ENCODE measurements around the gene RAB1A. TPM values are rescaled to one million over a fixed set of nuclear protein-coding genes. Genes with fewer than 3 reads are reported as not detected.
"Not testable (repeated sequence)": the region's sequence is repeated elsewhere in the genome, so short reads cannot be mapped to it uniquely, and the experiment has no call there.

Gene RAB1A
- total RNA-seq, result 126 and 143 TPM in 2 replicates

DNA sequence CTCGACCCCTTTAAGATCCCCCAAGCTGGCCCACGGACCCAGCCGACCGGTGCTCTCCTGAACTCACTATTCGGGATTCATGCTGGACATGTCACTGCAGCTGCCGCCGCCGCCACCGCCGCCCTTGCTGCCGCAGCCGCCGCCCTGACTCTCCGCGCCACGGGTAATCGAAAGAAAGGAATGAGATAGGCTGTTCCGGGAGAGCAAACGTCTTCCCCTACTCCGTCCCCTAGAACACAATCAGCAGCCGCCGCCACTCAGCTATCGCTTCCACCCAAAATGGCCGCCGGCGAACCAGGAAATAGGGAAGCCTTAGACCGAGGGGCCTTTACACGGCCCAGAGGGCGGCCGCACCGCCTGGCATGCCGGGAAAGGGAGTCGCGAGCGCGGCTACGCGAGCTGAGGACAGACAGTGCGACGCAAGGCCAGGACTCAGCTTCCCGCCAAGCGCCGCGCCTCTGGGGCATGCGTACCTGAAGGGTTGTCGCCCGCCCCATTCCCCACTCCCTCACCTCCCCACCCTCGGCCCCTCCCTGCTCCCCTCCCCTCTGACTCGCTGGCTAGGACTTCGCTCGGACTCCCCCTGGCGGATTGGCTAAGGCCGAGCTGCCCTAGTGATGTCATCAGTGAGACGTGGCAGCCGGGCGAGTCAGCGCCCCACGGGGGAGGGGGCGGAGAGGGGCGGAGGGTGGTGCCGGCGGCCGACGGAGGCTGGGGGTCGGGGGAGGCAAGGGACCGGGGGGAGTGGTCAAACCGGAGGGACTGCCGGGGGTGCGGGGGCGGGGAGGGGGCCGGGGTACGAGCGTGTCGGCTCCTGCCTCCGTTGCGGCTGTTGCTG, at the start of gene RAB1A:
Gene RAB1A (minus strand): TSS at position 281 of the 838 bp plus-strand sequence. CDS start 191 bp downstream, at position 90.
- peak; percentile 91 for DNase-seq (ENCODE audit: extremely low read depth, low read depth, low spot score)

DNA sequence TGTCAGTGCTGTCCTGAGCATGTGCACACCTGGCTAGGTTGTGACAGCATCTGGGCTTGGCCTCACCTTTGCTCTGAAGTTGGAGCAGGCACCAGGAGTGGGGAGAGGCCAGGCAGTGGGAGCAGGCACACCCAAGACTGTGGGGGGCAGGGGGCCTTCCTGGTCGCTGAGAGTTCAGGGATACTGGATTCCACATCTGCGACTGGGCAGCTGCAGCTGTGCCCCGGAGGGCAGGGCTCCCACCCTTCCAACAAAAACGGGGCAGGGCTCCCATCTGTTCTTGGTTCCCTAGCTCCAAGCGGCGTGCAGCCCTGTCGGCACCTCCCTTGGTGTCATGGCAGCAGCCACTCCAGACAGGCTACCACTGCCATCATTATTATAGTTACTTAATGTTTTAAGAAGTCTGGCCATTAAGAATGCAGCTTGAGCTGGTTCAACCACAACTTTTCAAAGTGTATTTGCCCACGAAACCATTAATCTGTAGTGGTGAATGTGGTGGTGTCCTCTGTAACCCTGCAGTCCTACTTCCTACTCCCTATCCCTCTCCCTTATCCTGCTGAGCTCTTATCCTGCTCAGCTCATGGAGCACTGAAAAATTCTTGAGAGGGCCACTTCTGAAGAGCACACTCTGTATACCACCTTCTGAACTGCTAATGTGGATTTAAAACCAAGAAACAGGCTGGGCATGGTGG, 48.0 kb upstream of the RAB1A start:
- DNase-seq (ENCODE audit: extremely low read depth, low read depth, low spot score), result no peak

DNA sequence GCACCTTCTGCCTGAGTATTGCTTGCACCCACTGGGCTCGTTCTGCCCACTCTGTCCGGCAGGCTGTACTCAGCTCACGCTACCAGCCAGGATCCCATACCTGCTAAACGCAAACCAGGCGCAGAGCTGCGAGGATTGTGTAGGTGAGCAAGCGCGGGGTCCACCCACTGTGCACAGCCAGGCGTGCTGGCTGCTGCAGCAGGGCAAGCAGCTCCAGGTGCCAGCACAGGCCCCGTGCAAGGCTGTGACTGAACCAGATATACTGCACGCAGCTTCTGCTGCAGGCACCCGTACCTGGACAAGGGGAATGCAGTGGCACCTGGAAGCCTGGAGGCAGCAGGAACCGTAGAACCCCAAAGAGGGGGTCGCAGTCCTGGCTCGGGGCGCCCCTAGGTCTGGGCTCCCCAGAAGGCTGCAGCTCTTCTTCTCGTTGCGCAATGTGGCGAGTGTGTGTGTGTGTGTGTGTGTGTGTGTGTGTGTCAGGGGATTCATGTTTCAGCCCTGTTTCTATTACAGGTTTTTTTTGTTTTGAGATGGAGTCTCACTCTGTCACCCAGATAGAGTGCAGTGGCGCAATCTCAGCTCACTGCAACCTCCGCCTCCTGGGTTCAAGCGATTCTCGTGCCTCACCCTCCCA, 46.1 kb upstream of the RAB1A start:
- DNase-seq (ENCODE audit: extremely low read depth, low read depth, low spot score), result no peak

DNA sequence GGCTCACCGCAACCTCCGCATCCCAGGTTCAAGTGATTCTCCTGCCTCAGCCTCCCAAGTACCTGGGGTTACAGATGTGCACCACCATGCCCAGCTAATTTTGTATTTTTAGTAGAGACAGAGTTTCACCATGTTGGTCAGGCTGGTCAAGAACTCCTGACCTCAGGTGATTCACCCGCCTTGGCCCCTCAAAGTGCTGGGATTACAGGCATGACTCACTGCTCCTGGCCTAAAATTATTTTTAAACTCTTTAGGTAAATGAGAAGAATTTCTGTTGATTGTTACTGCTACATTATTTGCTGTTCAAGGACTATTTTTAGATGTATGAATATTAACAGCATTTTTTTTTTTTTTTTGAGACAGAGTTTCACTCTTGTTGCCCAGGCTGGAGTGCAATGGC, 44.1 kb upstream of the RAB1A start:
- not testable (repeated sequence) for DNase-seq (ENCODE audit: extremely low read depth, low read depth, low spot score)

DNA sequence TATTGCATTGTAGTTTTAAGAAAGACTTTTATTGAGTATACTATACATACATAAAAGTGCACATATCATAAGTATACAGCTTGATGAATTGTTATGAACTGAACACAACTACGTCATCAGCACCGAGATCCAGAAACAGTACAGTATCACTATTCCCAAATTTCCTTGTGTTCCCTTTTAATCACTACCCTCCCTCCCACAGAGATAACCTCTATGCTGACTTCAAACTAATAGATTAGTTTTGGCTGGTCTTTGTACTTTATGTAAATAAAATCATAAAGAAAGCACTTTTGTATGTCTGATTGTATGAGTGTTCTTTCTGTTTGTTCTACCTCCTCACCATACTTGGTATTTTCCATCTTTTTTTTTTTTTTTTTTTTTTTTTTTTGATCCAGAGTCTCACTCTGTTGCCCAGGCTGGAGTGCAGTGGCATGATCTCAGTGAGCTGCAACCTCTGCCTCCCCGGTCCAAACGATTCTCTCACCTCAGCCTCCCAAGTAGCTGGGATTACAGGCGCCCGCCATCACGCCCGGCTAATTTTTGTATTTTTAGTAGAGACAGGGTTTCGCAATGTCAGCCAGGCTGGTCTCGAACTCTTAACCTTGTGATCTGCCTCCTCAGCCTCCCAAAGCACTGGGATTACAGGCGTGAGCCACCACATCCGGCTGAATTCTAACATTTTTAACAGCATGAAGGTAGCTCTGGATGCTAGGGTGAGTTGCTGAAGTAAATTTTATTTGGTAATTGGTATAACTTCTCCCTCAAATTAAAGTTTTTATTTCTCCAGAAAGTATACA, 43.3 kb upstream of the RAB1A start:
- no peak for DNase-seq (ENCODE audit: extremely low read depth, low read depth, low spot score)

DNA sequence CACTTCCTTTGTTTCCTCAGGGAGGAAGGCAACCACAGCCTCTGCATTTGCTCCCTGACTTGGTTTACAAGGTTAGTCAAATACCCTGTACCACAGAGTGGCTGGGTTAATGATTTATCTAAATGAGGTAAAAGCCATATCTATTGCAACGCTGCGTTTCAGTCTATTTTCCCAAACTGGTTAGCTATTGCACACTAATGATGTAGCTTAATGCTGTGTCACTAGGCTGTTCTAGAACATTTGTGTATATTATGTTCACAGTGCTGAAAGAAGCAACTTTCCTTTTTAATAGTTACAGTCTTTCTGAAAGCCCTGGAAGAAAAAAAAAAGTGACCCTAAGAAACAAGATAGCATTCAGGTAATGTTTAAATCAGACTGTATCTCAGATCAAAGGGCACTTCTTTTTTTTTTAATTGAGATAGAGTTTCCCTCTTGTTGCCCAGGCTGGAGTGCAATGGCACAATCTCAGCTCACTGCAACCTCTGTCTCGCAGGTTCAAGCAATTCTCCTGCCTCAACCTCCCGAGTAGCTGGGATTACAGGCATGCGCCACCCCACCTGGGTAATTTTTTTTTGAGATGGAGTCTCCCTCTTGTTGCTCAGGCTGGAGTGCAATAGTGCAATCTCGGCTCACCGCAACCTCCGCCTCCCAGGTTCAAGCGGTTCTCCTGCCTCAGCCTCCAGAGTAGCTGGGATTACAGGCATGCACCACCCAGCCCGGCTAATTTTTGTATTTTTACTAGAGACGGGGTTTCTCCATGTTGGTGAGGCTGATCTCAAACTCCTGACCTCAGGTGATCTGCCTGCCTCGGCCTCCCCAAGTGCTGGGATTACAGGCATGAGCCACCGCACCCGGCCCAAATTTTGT, 40.9 kb upstream of the RAB1A start:
- DNase-seq (ENCODE audit: extremely low read depth, low read depth, low spot score), result not testable (repeated sequence)

DNA sequence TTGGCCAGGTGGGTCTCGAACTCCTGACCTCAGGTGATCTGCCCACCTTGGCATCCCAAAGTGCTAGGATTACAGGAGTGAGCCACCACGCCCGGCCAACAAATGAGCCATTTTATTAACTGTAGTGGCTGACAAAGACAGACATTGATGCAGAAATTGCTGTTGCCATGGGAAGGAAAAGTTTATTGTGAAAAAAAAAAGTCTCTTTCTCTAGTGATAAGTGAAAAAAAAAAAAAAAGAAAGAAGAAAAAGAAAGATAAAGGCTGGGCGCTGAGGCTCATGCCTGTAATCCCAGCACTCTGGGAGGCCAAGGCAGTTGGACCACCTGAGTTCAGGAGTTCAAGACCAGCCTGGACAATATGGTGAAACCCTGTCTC, 39.8 kb upstream of the RAB1A start:
- no peak for DNase-seq (ENCODE audit: extremely low read depth, low read depth, low spot score)

DNA sequence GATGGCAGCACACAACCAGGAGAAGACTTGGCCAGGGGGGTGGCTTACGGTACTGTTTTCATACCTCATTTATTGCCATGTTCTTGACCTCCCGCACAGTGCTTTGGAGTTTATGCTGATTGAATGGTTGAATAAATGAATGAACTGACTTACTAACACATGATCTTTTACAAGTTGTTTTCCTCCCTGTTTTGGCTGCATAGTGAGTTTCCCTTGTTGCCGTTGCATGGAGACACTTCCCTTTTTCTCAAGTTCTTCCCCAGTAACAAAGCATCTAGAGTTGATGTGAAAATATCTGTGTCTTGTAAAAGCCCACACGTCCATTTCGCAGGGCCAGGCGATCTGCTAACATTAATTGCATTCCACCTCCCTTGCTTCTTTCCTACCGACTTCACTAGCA, 35.7 kb upstream of the RAB1A start:
- DNase-seq (ENCODE audit: extremely low read depth, low read depth, low spot score), result no peak

DNA sequence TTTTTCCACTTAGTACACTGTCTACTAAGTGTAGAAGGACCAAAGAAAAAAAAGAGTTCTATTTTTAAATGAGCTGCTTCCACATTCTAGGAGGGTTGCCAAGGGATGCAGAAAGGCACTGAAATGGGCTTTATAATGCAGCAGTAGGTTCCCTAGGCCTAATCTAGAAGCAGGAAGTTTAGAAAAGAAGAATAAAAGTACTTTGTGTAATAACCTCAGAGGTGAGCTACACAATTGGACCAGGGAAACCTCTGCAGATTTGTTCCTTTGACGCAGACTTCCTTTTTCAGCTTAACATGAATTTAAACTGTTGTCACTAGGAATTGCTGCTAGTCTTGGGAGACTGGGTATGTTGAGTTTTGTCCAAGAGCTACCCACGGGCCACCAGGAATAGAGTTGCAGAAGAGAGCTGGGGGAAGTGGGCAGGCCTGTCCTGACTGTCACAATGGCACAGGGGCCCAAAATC, 34.6 kb upstream of the RAB1A start:
- DNase-seq (ENCODE audit: extremely low read depth, low read depth, low spot score), result no peak

DNA sequence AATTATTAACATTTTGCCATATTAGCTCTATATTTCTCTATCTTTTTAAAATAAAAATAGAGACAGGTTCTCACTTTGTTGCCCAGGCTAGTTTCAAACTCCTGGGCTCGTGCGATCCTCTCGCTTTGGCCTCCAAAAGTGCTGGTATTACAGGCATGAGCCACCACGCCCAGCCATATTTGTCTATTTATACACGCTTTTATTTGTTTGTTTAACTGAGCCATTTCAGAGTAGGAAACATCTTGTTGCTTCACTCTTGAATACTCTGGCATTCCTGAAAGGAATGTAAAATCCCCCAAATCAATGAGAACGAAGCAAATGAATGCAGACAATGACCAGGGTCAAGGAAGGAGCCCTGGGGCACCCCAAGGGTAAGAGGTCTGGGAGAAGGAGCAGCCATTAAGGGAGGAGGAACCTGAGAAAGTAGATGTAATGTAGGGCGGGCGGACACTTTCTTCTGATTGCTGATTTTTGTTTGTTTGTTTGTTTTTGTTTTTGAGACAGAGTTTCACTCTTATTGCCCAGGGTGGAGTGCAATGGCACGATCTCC, 31.7 kb upstream of the RAB1A start:
- DNase-seq (ENCODE audit: extremely low read depth, low read depth, low spot score), result no peak

DNA sequence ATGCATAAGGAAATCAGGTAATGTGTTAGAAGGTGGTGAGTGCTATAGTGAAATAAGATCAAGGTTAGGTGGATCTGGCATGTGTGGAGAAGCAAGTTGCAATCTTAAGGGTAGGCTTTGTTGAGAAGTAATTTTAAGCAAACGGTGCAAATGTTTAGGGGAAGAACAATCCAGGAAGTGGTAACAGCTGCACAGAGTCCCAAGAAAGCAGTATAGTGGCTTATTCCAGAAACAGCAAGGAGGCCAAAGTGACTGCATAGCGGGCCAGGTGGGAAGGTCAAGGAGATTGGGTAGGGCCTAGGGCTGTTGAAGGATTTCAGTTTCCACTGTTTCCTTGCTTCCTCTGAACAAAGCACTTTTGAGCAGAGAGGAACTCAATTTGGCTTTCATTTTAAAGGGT, 30.0 kb upstream of the RAB1A start:
- DNase-seq (ENCODE audit: extremely low read depth, low read depth, low spot score), result no peak

DNA sequence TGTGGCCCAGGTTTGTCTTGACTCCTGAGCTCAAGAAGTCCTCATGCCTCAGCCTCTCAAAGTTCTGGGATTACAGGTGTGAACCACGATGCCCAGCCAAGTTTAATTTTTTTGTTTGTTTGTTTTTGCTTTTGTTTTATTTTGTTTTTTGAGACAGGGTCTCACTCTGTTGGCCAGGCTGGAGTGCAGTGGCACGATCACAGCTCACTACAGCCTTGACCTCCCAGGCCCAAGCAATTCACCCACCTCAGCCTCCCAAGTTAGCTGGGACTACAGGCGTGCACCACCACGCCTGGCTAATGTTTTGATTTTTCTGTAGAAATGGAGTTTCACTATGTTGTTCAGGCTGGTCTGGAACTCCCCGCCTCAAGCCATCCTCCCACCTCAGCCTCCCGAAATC, 29.4 kb upstream of the RAB1A start:
- no peak for DNase-seq (ENCODE audit: extremely low read depth, low read depth, low spot score)

DNA sequence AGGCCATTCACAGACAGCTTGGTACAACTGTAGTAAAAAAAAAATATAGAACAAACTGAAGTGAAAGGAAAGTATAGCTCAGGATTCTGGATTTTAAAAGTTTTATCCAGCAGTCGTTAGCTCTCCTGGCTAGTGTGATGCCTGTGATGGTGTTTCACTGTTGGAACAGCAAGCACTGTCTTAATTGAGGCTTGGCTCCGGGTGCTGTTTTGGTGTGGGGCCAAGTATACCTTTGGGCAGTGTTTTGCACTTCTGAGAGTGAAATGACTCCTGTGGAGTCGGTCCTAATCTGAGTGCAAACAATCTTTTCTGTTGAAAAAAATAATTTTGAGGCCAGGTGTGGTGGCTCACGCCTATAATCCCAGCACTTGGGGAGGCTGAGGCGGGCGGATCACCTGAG, 28.7 kb upstream of the RAB1A start:
- no peak for DNase-seq (ENCODE audit: extremely low read depth, low read depth, low spot score)

DNA sequence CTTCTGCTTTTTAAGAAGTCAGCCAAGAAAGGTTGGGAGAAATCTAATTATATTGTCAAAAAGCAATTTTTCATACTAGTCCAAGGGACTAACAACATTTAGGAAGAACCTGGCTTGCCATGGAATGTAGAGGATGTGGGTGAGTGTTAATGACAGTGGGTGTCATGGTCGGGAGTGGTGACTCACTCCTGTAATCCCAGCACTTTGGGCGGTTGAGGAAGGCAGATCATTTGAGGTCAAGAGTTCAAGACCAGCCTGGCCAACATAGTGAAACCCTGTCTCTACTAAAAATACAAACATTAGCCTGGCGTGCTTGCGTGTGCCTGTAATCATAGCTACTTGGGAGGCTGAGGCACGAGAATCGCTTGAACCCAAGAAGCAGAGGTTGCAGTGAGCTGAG, 27.9 kb upstream of the RAB1A start:
- DNase-seq (ENCODE audit: extremely low read depth, low read depth, low spot score), result not testable (repeated sequence)

DNA sequence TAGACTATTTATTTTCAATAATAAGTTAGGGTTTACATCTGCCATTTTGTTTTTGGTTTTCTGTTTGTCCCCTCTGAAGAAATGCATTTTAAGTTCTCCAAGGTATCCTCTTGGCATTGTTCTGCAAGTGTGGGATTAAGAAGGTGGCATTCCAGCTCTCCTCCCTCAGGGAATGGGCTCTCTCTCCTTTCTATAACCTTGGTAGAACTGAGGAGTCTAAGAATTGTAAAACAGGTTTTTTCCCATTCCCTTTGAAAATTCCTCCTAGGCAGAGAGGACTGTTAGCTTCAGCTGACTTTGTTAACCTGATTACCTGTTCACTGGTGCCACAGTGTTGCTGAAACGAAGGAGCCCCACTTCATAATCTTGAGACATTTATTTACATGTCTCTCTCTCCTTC, 26.1 kb upstream of the RAB1A start:
- no peak for DNase-seq (ENCODE audit: extremely low read depth, low read depth, low spot score)

DNA sequence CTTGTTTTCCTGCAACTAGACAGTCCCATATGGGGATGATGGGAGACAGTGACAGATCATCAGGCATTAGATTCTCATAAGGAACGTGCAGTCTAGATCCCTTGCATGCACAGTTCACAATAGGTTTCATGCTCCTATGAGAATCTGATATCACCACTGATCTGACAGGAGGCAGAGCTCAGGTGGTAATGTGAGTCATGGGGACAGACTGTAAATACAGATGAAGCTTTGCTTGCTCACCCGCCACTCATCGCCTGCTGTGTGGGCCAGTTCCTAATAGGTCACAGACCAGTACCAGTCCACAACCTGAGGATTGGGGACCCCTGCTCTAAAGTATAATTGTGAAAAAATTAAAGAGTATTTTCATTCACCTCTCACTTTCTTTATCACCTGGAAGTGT, 23.6 kb upstream of the RAB1A start:
- DNase-seq (ENCODE audit: extremely low read depth, low read depth, low spot score), result no peak

DNA sequence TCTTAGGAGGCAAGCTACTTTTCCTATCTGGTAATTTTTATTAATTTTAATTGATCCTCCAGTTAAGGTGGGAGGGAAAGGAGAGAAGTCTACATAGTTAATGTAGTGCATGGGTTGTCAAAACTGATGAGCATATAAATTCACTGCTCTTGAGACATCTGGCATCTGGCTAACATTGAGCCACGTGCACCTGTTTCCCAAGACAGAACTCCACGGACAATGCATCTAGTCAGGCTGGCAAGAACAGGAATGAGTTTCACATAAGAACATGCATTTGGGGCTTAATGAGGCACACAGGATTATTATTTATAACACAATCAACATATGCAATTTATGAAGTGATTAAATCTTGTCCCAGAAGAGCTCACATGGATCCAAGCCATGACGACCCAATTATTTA, 16.2 kb upstream of the RAB1A start:
- no peak for DNase-seq (ENCODE audit: extremely low read depth, low read depth, low spot score)

DNA sequence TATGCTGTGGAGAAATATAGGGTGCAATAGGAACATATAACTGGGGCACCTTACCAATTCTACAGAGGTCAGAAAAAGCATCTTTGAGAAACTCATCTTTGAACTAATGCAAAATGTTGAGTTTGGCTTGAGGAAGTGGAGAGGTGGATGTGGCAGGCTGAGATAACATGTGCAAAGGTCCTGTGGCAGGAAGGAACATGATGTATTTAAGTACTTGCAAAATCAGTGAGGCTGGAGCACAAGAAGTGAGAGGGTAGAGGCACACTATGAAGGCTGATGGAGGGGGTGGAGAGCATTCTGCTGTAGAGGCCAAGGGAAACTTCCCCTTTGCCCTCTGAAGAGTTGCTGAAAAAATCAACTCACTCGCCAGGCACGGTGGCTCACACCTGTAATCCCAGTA, 14.7 kb upstream of the RAB1A start:
- DNase-seq (ENCODE audit: extremely low read depth, low read depth, low spot score), result no peak

DNA sequence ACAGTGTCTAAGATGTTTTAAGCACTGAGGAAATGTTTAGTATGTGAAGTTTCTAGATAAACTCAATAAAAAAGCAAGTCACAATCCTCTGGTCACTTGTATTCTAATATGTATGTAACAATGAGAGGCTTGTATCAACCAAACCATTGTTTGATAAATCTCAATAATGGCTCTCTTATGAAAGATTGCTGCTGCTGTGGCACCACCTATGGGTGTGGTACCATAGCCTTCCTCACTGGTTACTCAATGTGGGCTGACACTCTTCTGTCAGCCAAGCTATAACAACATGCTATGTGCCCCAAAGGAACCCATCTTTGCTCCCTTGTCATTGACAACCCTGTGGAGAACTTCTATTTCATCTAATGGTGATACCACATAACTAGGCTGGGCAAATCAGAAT, 12.6 kb upstream of the RAB1A start:
- no peak for DNase-seq (ENCODE audit: extremely low read depth, low read depth, low spot score)
